Peyer's patch (tissue), 4 donors: ENCODE data around the gene TNFRSF1A. TPM values are rescaled to one million over a fixed set of nuclear protein-coding genes. Genes with fewer than 3 reads are reported as not detected.

ENCODE experiments used
- DNase-seq, 3 donors: peaks; one replicate each; pipeline ENCODE4 v3.0.0-alpha.2; 2017 to 2019
- H3K27ac ChIP-seq, 4 donors: fragments of 200-600 bp; sonication (generic); one replicate each; pipeline ENCODE4 v1.5.1; 2016 to 2019
- H3K27me3 ChIP-seq, 2 donors: fragments of 200-600 bp; sonication (generic); one replicate each; pipeline ENCODE4 v1.5.1; 2019
- H3K36me3 ChIP-seq, 3 donors: fragments of 200-600 bp; sonication (generic); one replicate each; pipeline ENCODE4 v1.5.1; 2016 to 2019
- H3K4me1 ChIP-seq, 4 donors: fragments of 200-600 bp; sonication (generic); one replicate each; pipeline ENCODE4 v1.5.1; 2016 to 2019
- H3K4me3 ChIP-seq, 4 donors: fragments of 200-600 bp; sonication (generic); 1 replicate in 3 of 4; 2 replicates in 1 of 4; pipeline ENCODE4 v1.5.1; 2016 to 2019; ENCODE audit warnings: mild to moderate bottlenecking in 1 of 4
- H3K9me3 ChIP-seq, 4 donors: fragments of 200-600 bp; sonication (generic); one replicate each; pipeline ENCODE4 v1.5.1; 2016 to 2019; ENCODE audit warnings: mild to moderate bottlenecking in 1 of 4
- POLR2A ChIP-seq, 2 donors: fragments of 450-650 bp; IDR thresholded peaks; one replicate each; pipeline ENCODE4 v1.5.1; 2017; ENCODE audit warnings: antibody characterized with exemption in 2 of 2, mild to moderate bottlenecking in 2 of 2, moderate library complexity in 2 of 2
- total RNA-seq, 4 donors: library from RNA; depleted of rRNA; stranded (reverse); fragments of >200 nt; gene quantifications; one replicate each; pipeline ENCODE4 v1.1.0, GENCODE V29; 2016
- TF ChIP-seq, protein P1 (sequence below), 6 experiments: fragments of 450-650 bp in 4 of 6; fragments of 200-600 bp in 2 of 6; sonication (generic) in 1 of 6; IDR thresholded peaks; one replicate each; pipeline ENCODE4 v1.5.1; 2017 to 2019; ENCODE audit warnings: antibody characterized with exemption in 6 of 6, mild to moderate bottlenecking in 3 of 6, moderate library complexity in 1 of 6

The TNFRSF1A gene
- total RNA-seq, 4 donors from 2014 or later: 90.8 to 547 (median 393) TPM

DNA sequence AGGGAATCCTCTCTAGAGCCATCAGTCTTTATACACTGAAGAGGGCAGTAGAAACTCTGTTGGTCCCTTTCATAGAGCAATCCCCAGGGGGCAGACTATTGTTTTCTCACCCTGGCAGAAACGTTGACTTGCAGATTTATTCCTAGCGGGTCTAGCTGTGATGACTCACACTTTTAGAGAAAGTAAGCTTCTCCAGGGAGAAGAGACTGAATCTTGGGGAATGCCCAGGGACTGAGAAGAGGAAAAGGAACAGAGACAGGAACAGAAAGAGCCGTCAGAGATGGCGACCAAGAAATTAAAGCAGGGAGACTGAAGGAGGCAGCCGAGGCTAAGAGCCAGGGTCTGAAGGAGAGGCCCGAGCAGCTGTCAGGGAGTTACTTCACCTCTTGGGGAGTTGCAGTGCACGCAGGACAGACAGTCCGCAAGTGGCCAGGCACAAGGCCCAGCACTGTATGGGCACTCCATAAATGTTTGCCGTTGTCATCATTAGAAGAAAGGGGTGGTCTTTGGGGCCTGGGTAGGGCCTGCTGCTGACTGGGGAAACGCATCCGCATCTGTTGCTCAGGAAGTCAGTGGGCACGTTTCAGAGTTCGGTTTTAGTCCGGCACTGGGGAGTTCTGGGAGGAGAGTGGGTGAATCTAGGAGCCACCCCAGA lies 18.4 kb downstream of the TNFRSF1A start:
- H3K4me1 ChIP-seq: peaks cover 0 to 61% (median 9%) of the 10 kb centered on the region in 4 donors
- TF ChIP-seq, protein P1, sequence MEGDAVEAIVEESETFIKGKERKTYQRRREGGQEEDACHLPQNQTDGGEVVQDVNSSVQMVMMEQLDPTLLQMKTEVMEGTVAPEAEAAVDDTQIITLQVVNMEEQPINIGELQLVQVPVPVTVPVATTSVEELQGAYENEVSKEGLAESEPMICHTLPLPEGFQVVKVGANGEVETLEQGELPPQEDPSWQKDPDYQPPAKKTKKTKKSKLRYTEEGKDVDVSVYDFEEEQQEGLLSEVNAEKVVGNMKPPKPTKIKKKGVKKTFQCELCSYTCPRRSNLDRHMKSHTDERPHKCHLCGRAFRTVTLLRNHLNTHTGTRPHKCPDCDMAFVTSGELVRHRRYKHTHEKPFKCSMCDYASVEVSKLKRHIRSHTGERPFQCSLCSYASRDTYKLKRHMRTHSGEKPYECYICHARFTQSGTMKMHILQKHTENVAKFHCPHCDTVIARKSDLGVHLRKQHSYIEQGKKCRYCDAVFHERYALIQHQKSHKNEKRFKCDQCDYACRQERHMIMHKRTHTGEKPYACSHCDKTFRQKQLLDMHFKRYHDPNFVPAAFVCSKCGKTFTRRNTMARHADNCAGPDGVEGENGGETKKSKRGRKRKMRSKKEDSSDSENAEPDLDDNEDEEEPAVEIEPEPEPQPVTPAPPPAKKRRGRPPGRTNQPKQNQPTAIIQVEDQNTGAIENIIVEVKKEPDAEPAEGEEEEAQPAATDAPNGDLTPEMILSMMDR (IDR thresholded peaks at IDR 0.05): peak; percentile 31 to 67 (median 61)
- TF ChIP-seq POLR2A (IDR thresholded peaks at IDR 0.05): no peak
- peak overlapping the region; percentile 62 to 84 (median 62) for H3K27ac ChIP-seq
- DNase-seq: peak in 1 of 3 donors; percentile 63
- H3K27me3 ChIP-seq: no peaks in the 10 kb centered on the region
- H3K9me3 ChIP-seq: no peaks in the 10 kb centered on the region
- H3K36me3 ChIP-seq: peaks cover 0 to 44% (median 2%) of the 10 kb centered on the region in 3 donors
- peak overlapping the region in 3 of 4 donors; percentile 7 to 8 (median 7) for H3K4me3 ChIP-seq

DNA sequence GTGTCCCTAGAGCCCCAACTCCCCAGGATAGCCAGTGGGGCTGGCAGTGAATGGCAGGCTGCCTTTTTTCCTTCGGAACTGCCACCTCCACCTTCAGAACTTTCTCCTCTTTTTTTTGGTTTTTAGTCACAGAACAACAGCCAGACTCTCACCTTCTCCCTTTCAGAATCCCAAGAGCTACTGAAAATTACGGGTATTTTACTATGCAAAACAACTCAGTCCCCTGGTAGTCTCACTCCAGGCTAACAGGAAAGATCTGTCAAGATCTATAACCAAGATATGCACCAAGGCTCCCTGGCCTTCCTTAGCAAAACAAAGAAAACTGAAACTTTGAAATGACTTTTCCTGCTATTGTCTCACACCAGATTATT lies 18.9 kb downstream of the TNFRSF1A start:
- H3K36me3 ChIP-seq: peaks cover 0 to 42% (median 0%) of the 10 kb centered on the region in 3 donors
- H3K27me3 ChIP-seq: no peaks in the 10 kb centered on the region
- no peak overlapping the region for H3K4me3 ChIP-seq
- H3K4me1 ChIP-seq: peaks cover 0 to 58% (median 9%) of the 10 kb centered on the region in 4 donors
- H3K9me3 ChIP-seq: no peaks in the 10 kb centered on the region
- no peak for DNase-seq
- H3K27ac ChIP-seq: peak overlapping the region in 3 of 4 donors; percentile 62 to 84 (median 62)
- TF ChIP-seq, protein P1 (IDR thresholded peaks at IDR 0.05): no peak
- TF ChIP-seq POLR2A (IDR thresholded peaks at IDR 0.05): no peak

DNA sequence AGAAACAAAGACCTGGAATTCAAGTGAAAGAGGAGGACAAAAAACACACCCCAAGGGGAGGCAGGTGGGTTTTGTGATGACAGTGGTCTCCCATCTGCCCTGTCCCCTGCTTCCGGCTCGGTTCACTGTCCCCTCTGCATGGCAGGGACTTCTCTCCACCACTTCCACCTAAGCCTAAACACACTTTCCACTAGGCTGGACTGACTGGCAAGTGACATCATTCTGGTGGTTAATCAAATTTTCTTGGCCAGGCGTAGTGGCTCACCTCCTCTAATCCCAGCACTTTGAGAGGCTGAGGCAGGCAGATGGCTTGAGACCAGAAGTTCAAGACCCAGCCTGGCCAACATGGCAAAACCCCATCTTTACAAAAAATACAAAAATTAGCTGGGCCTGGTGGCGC lies 19.5 kb downstream of the TNFRSF1A start:
- H3K36me3 ChIP-seq: peaks cover 0 to 41% (median 0%) of the 10 kb centered on the region in 3 donors
- peak overlapping the region in 2 of 4 donors; percentile 53 to 84 for H3K27ac ChIP-seq
- H3K4me3 ChIP-seq: no peak overlapping the region
- H3K27me3 ChIP-seq: no peaks in the 10 kb centered on the region
- H3K4me1 ChIP-seq: peaks cover 0 to 52% (median 9%) of the 10 kb centered on the region in 4 donors
- H3K9me3 ChIP-seq: no peaks in the 10 kb centered on the region
- no peak for DNase-seq
- TF ChIP-seq POLR2A (IDR thresholded peaks at IDR 0.05): no peak
- TF ChIP-seq, protein P1 (IDR thresholded peaks at IDR 0.05): no peak

DNA sequence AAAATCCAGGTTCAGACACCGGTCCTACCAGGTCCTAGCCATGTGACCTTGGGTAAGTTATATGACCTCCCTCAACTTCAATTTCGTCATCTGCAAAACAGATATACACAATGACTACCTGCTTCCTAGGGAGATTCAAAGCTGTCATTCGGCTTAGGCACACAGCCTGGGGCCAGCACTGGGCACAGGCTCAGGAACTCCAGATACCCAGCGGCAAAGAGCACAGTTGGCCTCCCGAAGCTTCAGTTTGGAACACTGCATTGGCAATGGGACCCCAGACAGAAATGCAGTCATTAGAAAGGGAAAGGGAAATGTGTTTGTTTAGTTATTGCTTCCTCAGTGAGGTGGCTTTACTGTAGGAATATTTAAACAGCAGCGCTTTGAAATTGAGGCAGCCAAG lies 20.0 kb downstream of the TNFRSF1A start:
- Histone ChIP-seq H3K9me3 (no peaks in the 10 kb centered on the region), H3K4me3 (no peak overlapping the region), H3K36me3 (peaks cover 0 to 41% (median 0%) of the 10 kb centered on the region in 3 donors), H3K27me3 (no peaks in the 10 kb centered on the region), H3K27ac (peak overlapping the region in 2 of 4 donors; percentile 38 to 53), H3K4me1 (peaks cover 0 to 48% (median 9%) of the 10 kb centered on the region in 4 donors)
- no peak for DNase-seq
- TF ChIP-seq POLR2A (IDR thresholded peaks at IDR 0.05): no peak
- TF ChIP-seq, protein P1 (IDR thresholded peaks at IDR 0.05): no peak

DNA sequence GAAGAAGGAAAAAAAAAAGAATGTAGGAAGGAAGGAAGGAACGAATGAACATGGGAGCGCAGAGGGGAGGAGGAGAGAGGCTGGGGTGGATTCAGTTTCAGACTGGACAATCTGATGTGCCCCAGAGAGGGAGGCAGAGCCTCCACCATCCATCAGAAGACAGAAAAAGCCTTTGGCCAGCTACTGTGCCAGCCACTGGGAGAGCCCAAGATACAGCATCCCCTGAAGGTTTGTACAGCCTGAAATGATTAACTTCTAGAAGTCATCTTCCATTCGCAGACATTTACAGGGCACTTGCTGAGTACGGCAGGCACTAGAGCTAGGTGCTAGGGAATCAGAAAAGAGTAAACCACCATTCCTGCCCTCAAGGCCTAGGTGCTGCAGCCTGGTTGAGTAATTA lies 22.4 kb downstream of the TNFRSF1A start:
- no peaks in the 10 kb centered on the region for H3K27me3 ChIP-seq
- H3K9me3 ChIP-seq: no peaks in the 10 kb centered on the region
- peaks cover 0 to 61% (median 0%) of the 10 kb centered on the region in 3 donors for H3K36me3 ChIP-seq
- H3K27ac ChIP-seq: no peak overlapping the region
- H3K4me1 ChIP-seq: peaks cover 0 to 28% (median 9%) of the 10 kb centered on the region in 4 donors
- TF ChIP-seq POLR2A (IDR thresholded peaks at IDR 0.05): no peak
- TF ChIP-seq, protein P1 (IDR thresholded peaks at IDR 0.05): no peak
- H3K4me3 ChIP-seq: no peak overlapping the region
- no peak for DNase-seq
